ENCODE measurements around the gene TRPM1.

DNA sequence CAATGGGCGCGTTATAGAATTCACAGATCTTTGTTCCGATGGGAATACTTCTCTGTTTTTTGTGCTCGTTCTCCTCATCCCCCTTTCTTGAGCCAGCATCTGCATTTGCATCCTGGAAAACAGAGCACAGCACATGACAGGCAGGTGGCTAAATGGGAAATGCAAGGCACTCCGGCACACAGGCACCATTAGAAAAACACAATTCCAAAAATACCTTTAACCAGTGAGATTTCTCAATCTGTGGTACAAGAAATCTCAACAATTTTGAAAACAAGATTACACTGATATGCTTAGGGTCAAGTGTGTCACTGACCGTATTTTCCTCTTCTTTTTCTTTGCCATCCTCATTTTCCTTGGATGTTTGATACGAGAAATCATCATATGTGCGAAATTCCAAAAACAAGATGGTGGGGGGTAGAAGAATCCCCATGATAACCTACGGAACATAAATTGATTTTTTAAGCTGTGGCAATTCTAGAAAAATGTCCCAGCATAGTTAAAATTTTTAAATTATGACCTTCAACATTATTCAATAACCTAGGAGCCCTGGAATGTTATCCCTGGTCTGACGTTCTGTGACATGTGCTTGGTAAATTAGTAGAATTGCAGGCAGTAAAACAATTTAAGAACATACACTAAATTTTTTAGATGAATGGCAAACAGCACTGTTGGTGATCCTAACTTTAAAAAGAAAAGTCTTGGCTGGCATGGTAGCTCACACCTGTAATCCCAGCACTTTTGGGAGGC lies 63.6 kb downstream of the TRPM1 start:
- TF ChIP-seq POLR2A (IDR thresholded peaks at IDR 0.05; ENCODE audit: low read length): no peak
- TF ChIP-seq GATA1 (IDR thresholded peaks at IDR 0.05; ENCODE audit: low read depth, low read length): no peak

All from erythroblast (primary cell).